ENCODE results near the gene PCDHGA2.

DNA sequence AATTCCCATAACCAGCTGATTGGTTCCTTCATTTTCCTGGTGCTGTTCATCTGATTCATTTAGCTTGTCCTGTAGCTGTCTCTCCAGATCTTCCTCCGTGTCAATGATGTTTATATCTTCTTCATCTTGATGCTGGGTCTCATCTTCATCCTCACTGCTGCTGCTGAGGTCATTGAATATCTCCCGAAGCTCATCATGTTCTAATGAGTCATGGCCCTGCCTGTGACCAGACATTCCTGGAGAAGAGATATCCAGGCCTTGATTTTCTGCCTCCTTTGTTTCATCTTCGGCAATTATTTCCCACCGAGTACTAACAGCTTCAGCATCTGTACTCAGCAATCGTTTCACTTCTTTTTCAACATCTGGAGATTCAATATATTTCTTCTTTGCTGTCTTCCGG lies 19.4 kb upstream of the PCDHGA2 start:
- TF ChIP-seq, protein P1, sequence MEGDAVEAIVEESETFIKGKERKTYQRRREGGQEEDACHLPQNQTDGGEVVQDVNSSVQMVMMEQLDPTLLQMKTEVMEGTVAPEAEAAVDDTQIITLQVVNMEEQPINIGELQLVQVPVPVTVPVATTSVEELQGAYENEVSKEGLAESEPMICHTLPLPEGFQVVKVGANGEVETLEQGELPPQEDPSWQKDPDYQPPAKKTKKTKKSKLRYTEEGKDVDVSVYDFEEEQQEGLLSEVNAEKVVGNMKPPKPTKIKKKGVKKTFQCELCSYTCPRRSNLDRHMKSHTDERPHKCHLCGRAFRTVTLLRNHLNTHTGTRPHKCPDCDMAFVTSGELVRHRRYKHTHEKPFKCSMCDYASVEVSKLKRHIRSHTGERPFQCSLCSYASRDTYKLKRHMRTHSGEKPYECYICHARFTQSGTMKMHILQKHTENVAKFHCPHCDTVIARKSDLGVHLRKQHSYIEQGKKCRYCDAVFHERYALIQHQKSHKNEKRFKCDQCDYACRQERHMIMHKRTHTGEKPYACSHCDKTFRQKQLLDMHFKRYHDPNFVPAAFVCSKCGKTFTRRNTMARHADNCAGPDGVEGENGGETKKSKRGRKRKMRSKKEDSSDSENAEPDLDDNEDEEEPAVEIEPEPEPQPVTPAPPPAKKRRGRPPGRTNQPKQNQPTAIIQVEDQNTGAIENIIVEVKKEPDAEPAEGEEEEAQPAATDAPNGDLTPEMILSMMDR (IDR thresholded peaks at IDR 0.05): no peak
- no peak for TF ChIP-seq POLR2A (IDR thresholded peaks at IDR 0.05)

All from heart left ventricle (tissue), 13 donors.